MM.1S (cell line): ENCODE results near the gene LNP1.

Source experiments
- CTCF ChIP-seq: fragments of 300-600 bp; sonication (generic); IDR thresholded peaks from 2 replicates; pipeline ENCODE4 v1.5.1; 2016; ENCODE audit warnings: antibody characterized with exemption, low read length, mixed read lengths
- EZH2 ChIP-seq: fragments of 300-600 bp; sonication (generic); optimal IDR thresholded peaks from 2 replicates; pipeline ENCODE3; 2017; ENCODE audit warnings: low read depth, mild to moderate bottlenecking, antibody characterized with exemption, low read length, mixed read lengths

- TF ChIP-seq EZH2: no peak
- TF ChIP-seq CTCF: no peak
Observed at GRCh38 chr3:100407164-100407563, 5.8 kb downstream of the LNP1 start.
